GM23338 (cell line): ENCODE measurements around the gene CDC14A. TPM values are rescaled to one million over a fixed set of nuclear protein-coding genes. Genes with fewer than 3 reads are reported as not detected.

Experiments
- ATAC-seq: fragments of 200-7000 bp; cut with Tn5 transposase; 3 replicates; pipeline ENCODE4 v1.9.1; 2020
- DNase-seq: peaks from one replicate; pipeline ENCODE4 v3.0.0-alpha.2; 2015; ENCODE audit warnings: low spot score
- H2AFZ ChIP-seq: fragments of 200-600 bp; sonication (generic); 2 replicates; pipeline ENCODE4 v1.8.0; 2016; ENCODE audit warnings: antibody characterized with exemption, mild to moderate bottlenecking, moderate library complexity
- H3F3A ChIP-seq: fragments of 200-600 bp; sonication (generic); replicated peaks from 2 replicates; pipeline ENCODE4 v1.8.0; 2017; ENCODE audit warnings: antibody characterized with exemption, mixed run types, low read depth
- H3K27ac ChIP-seq: fragments of 200-600 bp; sonication (generic); 2 replicates; pipeline ENCODE4 v1.6.1; 2016; ENCODE audit warnings: low read depth
- H3K27me3 ChIP-seq: fragments of 200-600 bp; sonication (generic); 2 replicates; pipeline ENCODE4 v1.8.0; 2016; ENCODE audit warnings: mild to moderate bottlenecking, mixed run types, moderate library complexity; ENCODE audit not compliant: insufficient read depth
- H3K36me3 ChIP-seq: fragments of 200-600 bp; sonication (generic); 2 replicates; pipeline ENCODE4 v1.8.0; 2016; ENCODE audit warnings: mild to moderate bottlenecking; ENCODE audit not compliant: insufficient read depth
- H3K4me1 ChIP-seq: fragments of 200-600 bp; sonication (generic); 2 replicates; pipeline ENCODE4 v1.8.0; 2016; ENCODE audit warnings: mild to moderate bottlenecking, moderate library complexity; ENCODE audit not compliant: insufficient read depth
- H3K4me2 ChIP-seq: fragments of 200-600 bp; sonication (generic); 2 replicates; pipeline ENCODE4 v1.7.1; 2017; ENCODE audit warnings: mixed run types
- H3K4me3 ChIP-seq: fragments of 200-600 bp; sonication (generic); 2 replicates; pipeline ENCODE4 v1.6.1; 2016; ENCODE audit warnings: mixed run types
- H3K79me2 ChIP-seq: fragments of 200-600 bp; sonication (generic); replicated peaks from 2 replicates; pipeline ENCODE4 v1.8.0; 2017; ENCODE audit warnings: mild to moderate bottlenecking; ENCODE audit not compliant: insufficient read depth
- H3K9me2 ChIP-seq: fragments of 200-600 bp; sonication (generic); 2 replicates; pipeline ENCODE4 v1.8.0; 2017; ENCODE audit not compliant: insufficient read depth
- H4K20me1 ChIP-seq: fragments of 200-600 bp; sonication (generic); replicated peaks from 2 replicates; pipeline ENCODE4 v1.8.0; 2017; ENCODE audit warnings: mild to moderate bottlenecking; ENCODE audit not compliant: insufficient read depth
- H3K27ac Mint-ChIP-seq: 2 replicates; pipeline ENCODE4 v1.8.0; 2020; ENCODE audit warnings: inconsistent platforms, mild to moderate bottlenecking, moderate library complexity, mixed read lengths
- H3K27me3 Mint-ChIP-seq: 3 replicates; pipeline ENCODE4 v1.8.0; 2022; ENCODE audit warnings: low read depth, mild to moderate bottlenecking, moderate library complexity, mixed read lengths, inconsistent platforms; ENCODE audit not compliant: insufficient read depth, poor library complexity
- H3K36me3 Mint-ChIP-seq: 3 replicates; pipeline ENCODE4 v1.8.0; 2021; ENCODE audit warnings: low read depth, mild to moderate bottlenecking, inconsistent platforms, moderate library complexity, mixed read lengths
- H3K4me1 Mint-ChIP-seq: 3 replicates; pipeline ENCODE4 v1.8.0; 2020; ENCODE audit warnings: mild to moderate bottlenecking, inconsistent platforms, mixed read lengths
- H3K4me3 Mint-ChIP-seq: 3 replicates; pipeline ENCODE4 v1.8.0; 2021; ENCODE audit warnings: moderate library complexity, mild to moderate bottlenecking, inconsistent platforms, mixed read lengths
- H3K9me3 Mint-ChIP-seq: 3 replicates; pipeline ENCODE4 v1.8.0; 2020; ENCODE audit warnings: moderate library complexity, mild to moderate bottlenecking, inconsistent platforms, mixed read lengths
- CREB1 ChIP-seq: fragments of 250-450 bp; sonication (Bioruptor Pico); IDR thresholded peaks from 2 replicates; pipeline ENCODE4 v1.5.0; 2020; ENCODE audit warnings: low read depth, mild to moderate bottlenecking, moderate library complexity
- EZH2 ChIP-seq: fragments of 200-600 bp; sonication (generic); IDR thresholded peaks from one replicate; pipeline ENCODE4 v1.8.0; 2017; ENCODE audit warnings: antibody characterized with exemption, mild to moderate bottlenecking, low read depth; ENCODE audit not compliant: unreplicated experiment
- EZH2phosphoT487 ChIP-seq: fragments of 200-600 bp; sonication (generic); IDR thresholded peaks from one replicate; pipeline ENCODE4 v1.8.1; 2018; ENCODE audit warnings: antibody characterized with exemption; ENCODE audit not compliant: unreplicated experiment
- JUNB ChIP-seq: IDR thresholded peaks from one replicate; pipeline ENCODE4 v1.6.1; 2016; ENCODE audit warnings: antibody characterized with exemption; ENCODE audit not compliant: unreplicated experiment
- NANOG ChIP-seq: IDR thresholded peaks from 2 replicates; pipeline ENCODE4 v1.6.1; 2016; ENCODE audit warnings: antibody characterized with exemption, borderline replicate concordance
- POLR2AphosphoS5 ChIP-seq: IDR thresholded peaks from 2 replicates; pipeline ENCODE4 v1.6.1; 2016; ENCODE audit warnings: antibody characterized with exemption, low read depth
- STAT1 ChIP-seq: IDR thresholded peaks from one replicate; pipeline ENCODE4 v1.6.1; 2016; ENCODE audit warnings: antibody characterized with exemption; ENCODE audit not compliant: unreplicated experiment
- ZNF114 ChIP-seq: fragments of 250-450 bp; sonication (Bioruptor Pico); IDR thresholded peaks from 2 replicates; pipeline ENCODE4 v1.5.0; 2020; ENCODE audit warnings: mild to moderate bottlenecking, moderate library complexity
- ZNF331 ChIP-seq: fragments of 250-450 bp; sonication (Bioruptor Pico); IDR thresholded peaks from 2 replicates; pipeline ENCODE4 v1.5.0; 2020; ENCODE audit warnings: low read depth, mild to moderate bottlenecking, moderate library complexity
- polyA plus RNA-seq: library from polyadenylated mRNA; unstranded; fragments of >200 nt; fragmentation: Nextera tagmentation; extraction: Ambion mirVana; gene quantifications from 2 replicates; pipeline ENCODE4 v1.2.1, GENCODE V29; 2016
- total RNA-seq: library from RNA; depleted of rRNA; stranded (reverse); fragments of >200 nt; shearing (Covaris generic); gene quantifications from 2 replicates; pipeline ENCODE4 v1.2.3, GENCODE V29; 2014
- TF ChIP-seq, protein P1 (sequence below), 2 experiments: fragments of 200-600 bp in 1 of 2; sonication (generic) in 1 of 2; conservative IDR thresholded peaks; 2 replicates each; pipeline versions ENCODE4 v1.5.1 to v1.6.1; 2016 to 2017; ENCODE audit warnings: antibody characterized with exemption in 2 of 2, low read depth in 2 of 2, mild to moderate bottlenecking in 2 of 2, moderate library complexity in 1 of 2
- TF ChIP-seq, protein P2 (sequence below): IDR thresholded peaks from 2 replicates; pipeline ENCODE4 v1.6.1; 2016; ENCODE audit warnings: antibody characterized with exemption
- TF ChIP-seq, protein P3 (sequence below): IDR thresholded peaks from one replicate; pipeline ENCODE4 v1.6.1; 2018; ENCODE audit warnings: antibody characterized with exemption; ENCODE audit not compliant: unreplicated experiment
- TF ChIP-seq, protein P4 (sequence below): fragments of 250-450 bp; sonication (Bioruptor Pico); IDR thresholded peaks from 2 replicates; pipeline ENCODE4 v1.5.0; 2020; ENCODE audit warnings: mild to moderate bottlenecking, moderate library complexity

The CDC14A gene
- total and polyA plus RNA-seq, 2 experiments from 2014 or later, result 11.1 to 20.8 TPM

DNA sequence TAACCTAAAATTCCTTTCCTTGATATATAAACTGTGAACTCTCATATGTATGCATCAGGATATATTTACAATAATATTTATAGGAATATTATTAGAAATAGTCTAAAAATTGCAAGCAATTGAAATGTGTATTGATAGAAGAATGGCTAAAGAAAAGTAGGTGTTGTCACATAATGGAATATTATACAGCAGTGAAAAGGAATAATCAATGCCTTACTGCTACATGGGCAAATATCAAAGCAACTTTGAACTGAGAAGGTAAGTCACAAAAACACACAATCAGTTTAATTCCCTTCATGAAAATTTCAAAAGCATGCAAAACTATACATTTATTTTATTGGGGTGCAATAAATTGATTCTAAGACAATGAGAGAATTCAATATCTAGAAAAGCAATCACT is 35.7 kb upstream of the CDC14A start:
- Histone ChIP-seq H3K4me3 (no peak overlapping the region), H3K9me2 (0 out of 2 replicates have a peak, but pooled peaks cover 5% of the 10 kb centered on the region), H3K79me2 (no peaks in the 10 kb centered on the region), H3K4me1 (no peaks in the 10 kb centered on the region), H3K4me2 (no peak overlapping the region), H3K27me3 (no peaks in the 10 kb centered on the region), H4K20me1 (no peaks in the 10 kb centered on the region), H3F3A (no peaks in the 10 kb centered on the region), H3K36me3 (peaks cover 6% of the 10 kb centered on the region; the same call in 1 of the 2 replicates), H3K27ac (no peak overlapping the region), H2AFZ (no peak overlapping the region)
- H3K9me3 Mint-ChIP-seq, result peaks cover 39% of the 10 kb centered on the region
- TF ChIP-seq ZNF331 (CRISPR knock-in tag), result no peak
- no peak for TF ChIP-seq NANOG
- TF ChIP-seq, protein P1, sequence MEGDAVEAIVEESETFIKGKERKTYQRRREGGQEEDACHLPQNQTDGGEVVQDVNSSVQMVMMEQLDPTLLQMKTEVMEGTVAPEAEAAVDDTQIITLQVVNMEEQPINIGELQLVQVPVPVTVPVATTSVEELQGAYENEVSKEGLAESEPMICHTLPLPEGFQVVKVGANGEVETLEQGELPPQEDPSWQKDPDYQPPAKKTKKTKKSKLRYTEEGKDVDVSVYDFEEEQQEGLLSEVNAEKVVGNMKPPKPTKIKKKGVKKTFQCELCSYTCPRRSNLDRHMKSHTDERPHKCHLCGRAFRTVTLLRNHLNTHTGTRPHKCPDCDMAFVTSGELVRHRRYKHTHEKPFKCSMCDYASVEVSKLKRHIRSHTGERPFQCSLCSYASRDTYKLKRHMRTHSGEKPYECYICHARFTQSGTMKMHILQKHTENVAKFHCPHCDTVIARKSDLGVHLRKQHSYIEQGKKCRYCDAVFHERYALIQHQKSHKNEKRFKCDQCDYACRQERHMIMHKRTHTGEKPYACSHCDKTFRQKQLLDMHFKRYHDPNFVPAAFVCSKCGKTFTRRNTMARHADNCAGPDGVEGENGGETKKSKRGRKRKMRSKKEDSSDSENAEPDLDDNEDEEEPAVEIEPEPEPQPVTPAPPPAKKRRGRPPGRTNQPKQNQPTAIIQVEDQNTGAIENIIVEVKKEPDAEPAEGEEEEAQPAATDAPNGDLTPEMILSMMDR (conservative IDR thresholded peaks at IDR 0.05; ENCODE audit: low read depth in 2 of 2), result no peak
- no peak for TF ChIP-seq EZH2phosphoT487
- TF ChIP-seq STAT1, result no peak
- TF ChIP-seq EZH2, result no peak
- TF ChIP-seq, protein P2, sequence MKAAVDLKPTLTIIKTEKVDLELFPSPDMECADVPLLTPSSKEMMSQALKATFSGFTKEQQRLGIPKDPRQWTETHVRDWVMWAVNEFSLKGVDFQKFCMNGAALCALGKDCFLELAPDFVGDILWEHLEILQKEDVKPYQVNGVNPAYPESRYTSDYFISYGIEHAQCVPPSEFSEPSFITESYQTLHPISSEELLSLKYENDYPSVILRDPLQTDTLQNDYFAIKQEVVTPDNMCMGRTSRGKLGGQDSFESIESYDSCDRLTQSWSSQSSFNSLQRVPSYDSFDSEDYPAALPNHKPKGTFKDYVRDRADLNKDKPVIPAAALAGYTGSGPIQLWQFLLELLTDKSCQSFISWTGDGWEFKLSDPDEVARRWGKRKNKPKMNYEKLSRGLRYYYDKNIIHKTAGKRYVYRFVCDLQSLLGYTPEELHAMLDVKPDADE, result no peak
- TF ChIP-seq, protein P3, sequence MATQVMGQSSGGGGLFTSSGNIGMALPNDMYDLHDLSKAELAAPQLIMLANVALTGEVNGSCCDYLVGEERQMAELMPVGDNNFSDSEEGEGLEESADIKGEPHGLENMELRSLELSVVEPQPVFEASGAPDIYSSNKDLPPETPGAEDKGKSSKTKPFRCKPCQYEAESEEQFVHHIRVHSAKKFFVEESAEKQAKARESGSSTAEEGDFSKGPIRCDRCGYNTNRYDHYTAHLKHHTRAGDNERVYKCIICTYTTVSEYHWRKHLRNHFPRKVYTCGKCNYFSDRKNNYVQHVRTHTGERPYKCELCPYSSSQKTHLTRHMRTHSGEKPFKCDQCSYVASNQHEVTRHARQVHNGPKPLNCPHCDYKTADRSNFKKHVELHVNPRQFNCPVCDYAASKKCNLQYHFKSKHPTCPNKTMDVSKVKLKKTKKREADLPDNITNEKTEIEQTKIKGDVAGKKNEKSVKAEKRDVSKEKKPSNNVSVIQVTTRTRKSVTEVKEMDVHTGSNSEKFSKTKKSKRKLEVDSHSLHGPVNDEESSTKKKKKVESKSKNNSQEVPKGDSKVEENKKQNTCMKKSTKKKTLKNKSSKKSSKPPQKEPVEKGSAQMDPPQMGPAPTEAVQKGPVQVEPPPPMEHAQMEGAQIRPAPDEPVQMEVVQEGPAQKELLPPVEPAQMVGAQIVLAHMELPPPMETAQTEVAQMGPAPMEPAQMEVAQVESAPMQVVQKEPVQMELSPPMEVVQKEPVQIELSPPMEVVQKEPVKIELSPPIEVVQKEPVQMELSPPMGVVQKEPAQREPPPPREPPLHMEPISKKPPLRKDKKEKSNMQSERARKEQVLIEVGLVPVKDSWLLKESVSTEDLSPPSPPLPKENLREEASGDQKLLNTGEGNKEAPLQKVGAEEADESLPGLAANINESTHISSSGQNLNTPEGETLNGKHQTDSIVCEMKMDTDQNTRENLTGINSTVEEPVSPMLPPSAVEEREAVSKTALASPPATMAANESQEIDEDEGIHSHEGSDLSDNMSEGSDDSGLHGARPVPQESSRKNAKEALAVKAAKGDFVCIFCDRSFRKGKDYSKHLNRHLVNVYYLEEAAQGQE, result no peak
- no peak for TF ChIP-seq JUNB
- no peak for TF ChIP-seq POLR2AphosphoS5
- no peak for TF ChIP-seq CREB1
- TF ChIP-seq, protein P4, sequence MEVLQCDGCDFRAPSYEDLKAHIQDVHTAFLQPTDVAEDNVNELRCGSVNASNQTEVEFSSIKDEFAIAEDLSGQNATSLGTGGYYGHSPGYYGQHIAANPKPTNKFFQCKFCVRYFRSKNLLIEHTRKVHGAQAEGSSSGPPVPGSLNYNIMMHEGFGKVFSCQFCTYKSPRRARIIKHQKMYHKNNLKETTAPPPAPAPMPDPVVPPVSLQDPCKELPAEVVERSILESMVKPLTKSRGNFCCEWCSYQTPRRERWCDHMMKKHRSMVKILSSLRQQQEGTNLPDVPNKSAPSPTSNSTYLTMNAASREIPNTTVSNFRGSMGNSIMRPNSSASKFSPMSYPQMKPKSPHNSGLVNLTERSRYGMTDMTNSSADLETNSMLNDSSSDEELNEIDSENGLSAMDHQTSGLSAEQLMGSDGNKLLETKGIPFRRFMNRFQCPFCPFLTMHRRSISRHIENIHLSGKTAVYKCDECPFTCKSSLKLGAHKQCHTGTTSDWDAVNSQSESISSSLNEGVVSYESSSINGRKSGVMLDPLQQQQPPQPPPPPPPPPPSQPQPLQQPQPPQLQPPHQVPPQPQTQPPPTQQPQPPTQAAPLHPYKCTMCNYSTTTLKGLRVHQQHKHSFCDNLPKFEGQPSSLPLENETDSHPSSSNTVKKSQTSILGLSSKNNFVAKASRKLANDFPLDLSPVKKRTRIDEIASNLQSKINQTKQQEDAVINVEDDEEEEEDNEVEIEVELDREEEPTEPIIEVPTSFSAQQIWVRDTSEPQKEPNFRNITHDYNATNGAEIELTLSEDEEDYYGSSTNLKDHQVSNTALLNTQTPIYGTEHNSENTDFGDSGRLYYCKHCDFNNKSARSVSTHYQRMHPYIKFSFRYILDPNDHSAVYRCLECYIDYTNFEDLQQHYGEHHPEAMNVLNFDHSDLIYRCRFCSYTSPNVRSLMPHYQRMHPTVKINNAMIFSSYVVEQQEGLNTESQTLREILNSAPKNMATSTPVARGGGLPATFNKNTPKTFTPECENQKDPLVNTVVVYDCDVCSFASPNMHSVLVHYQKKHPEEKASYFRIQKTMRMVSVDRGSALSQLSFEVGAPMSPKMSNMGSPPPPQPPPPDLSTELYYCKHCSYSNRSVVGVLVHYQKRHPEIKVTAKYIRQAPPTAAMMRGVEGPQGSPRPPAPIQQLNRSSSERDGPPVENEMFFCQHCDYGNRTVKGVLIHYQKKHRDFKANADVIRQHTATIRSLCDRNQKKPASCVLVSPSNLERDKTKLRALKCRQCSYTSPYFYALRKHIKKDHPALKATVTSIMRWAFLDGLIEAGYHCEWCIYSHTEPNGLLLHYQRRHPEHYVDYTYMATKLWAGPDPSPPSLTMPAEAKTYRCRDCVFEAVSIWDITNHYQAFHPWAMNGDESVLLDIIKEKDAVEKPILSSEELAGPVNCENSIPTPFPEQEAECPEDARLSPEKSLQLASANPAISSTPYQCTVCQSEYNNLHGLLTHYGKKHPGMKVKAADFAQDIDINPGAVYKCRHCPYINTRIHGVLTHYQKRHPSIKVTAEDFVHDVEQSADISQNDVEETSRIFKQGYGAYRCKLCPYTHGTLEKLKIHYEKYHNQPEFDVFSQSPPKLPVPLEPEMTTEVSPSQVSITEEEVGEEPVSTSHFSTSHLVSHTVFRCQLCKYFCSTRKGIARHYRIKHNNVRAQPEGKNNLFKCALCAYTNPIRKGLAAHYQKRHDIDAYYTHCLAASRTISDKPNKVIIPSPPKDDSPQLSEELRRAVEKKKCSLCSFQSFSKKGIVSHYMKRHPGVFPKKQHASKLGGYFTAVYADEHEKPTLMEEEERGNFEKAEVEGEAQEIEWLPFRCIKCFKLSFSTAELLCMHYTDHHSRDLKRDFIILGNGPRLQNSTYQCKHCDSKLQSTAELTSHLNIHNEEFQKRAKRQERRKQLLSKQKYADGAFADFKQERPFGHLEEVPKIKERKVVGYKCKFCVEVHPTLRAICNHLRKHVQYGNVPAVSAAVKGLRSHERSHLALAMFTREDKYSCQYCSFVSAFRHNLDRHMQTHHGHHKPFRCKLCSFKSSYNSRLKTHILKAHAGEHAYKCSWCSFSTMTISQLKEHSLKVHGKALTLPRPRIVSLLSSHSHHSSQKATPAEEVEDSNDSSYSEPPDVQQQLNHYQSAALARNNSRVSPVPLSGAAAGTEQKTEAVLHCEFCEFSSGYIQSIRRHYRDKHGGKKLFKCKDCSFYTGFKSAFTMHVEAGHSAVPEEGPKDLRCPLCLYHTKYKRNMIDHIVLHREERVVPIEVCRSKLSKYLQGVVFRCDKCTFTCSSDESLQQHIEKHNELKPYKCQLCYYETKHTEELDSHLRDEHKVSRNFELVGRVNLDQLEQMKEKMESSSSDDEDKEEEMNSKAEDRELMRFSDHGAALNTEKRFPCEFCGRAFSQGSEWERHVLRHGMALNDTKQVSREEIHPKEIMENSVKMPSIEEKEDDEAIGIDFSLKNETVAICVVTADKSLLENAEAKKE (CRISPR knock-in tag), result no peak
- TF ChIP-seq ZNF114 (CRISPR knock-in tag), result no peak
- H3K4me1 Mint-ChIP-seq, result no peaks in the 10 kb centered on the region
- ATAC-seq (no peak), DNase-seq (no peak)
- H3K27me3 Mint-ChIP-seq, result peaks cover 6% of the 10 kb centered on the region
- H3K36me3 Mint-ChIP-seq, result peaks cover 23% of the 10 kb centered on the region
- no peak overlapping the region for H3K27ac Mint-ChIP-seq
- no peak overlapping the region for H3K4me3 Mint-ChIP-seq
